Thyroid gland (tissue), 4 donors: Measurements from ENCODE around the gene ZNF324. TPM values are rescaled to one million over a fixed set of nuclear protein-coding genes. Genes with fewer than 3 reads are reported as not detected.

Experiments used
- DNase-seq, 2 donors: peaks; one replicate each; pipeline ENCODE4 v3.0.0-alpha.2; 2019
- H3K27ac ChIP-seq, 3 donors: fragments of 200-600 bp; sonication (generic); 1 replicate in 2 of 3; 2 replicates in 1 of 3; pipeline ENCODE4 v1.5.1; 2016 to 2019; ENCODE audit warnings: mild to moderate bottlenecking in 1 of 3, moderate library complexity in 1 of 3
- H3K27me3 ChIP-seq: fragments of 200-600 bp; sonication (generic); one replicate; pipeline ENCODE4 v1.5.1; 2019
- H3K36me3 ChIP-seq, 2 donors: fragments of 200-600 bp; sonication (generic); one replicate each; pipeline ENCODE4 v1.5.1; 2016 to 2019
- H3K4me1 ChIP-seq, 2 donors: fragments of 200-600 bp; sonication (generic); one replicate each; pipeline ENCODE4 v1.5.1; 2017 to 2019
- H3K4me3 ChIP-seq, 3 donors: fragments of 200-600 bp; sonication (generic); replicated peaks in 1 of 3; 1 replicate in 2 of 3; 2 replicates in 1 of 3; pipeline ENCODE4 v1.5.1; 2016; ENCODE audit warnings: mild to moderate bottlenecking in 1 of 3
- H3K9me3 ChIP-seq: fragments of 200-600 bp; sonication (generic); one replicate; pipeline ENCODE4 v1.5.1; 2017
- CTCF ChIP-seq, 6 experiments: fragments of 200-600 bp in 3 of 6; fragments of 450-650 bp in 3 of 6; sonication (generic) in 3 of 6; IDR thresholded peaks; one replicate each; pipeline ENCODE4 v1.5.1; 2016 to 2019; ENCODE audit warnings: antibody characterized with exemption in 6 of 6, mild to moderate bottlenecking in 2 of 6, inconsistent platforms in 1 of 6, moderate library complexity in 1 of 6
- POLR2A ChIP-seq, 2 donors: fragments of 450-650 bp; IDR thresholded peaks; one replicate each; pipeline ENCODE4 v1.6.1; 2017; ENCODE audit warnings: antibody characterized with exemption in 2 of 2, mild to moderate bottlenecking in 2 of 2, moderate library complexity in 1 of 2
- WGBS, 2 donors: methylation state at CpG; one replicate each; pipeline ENCODE4 v1.1.5; 2017; 5-methylcytosine and 5-hydroxymethylcytosine counted together
- intact Hi-C: fragments of 100-400 bp; cut with DNase I; formaldehyde crosslinking; loops from one replicate; pipeline ENCODE4 v1.15.1; 2023
- total RNA-seq, 4 donors: library from RNA; depleted of rRNA; stranded (reverse); fragments of >200 nt; gene quantifications; one replicate each; pipeline ENCODE4 v1.2.3, GENCODE V29; 2016

Gene ZNF324
- total RNA-seq, 4 donors from 2014 or later = 27.0 to 41.7 (median 32.2) TPM

- Histone ChIP-seq H3K27me3 (no peaks in the 10 kb centered on the region), H3K9me3 (no peaks in the 10 kb centered on the region), H3K4me1 (peaks cover 30 to 38% of the 10 kb centered on the region in 2 donors), H3K27ac (no peak overlapping the region), H3K4me3 (no peak overlapping the region), H3K36me3 (peaks cover 14 to 15% of the 10 kb centered on the region in 2 donors)
- DNase-seq = no peak
- intact Hi-C loops = no loop called here
- 90 to 95% methylated on average over 34 to 60 of the region's 65 CpGs for WGBS, 2 donors
- TF ChIP-seq POLR2A (IDR thresholded peaks at IDR 0.05) = no peak
- no peak for TF ChIP-seq CTCF (IDR thresholded peaks at IDR 0.05)
Observed at GRCh38 chr19:58516964-58517833, 50.3 kb downstream of the ZNF324 start.

- DNase-seq = no peak
- H3K27ac ChIP-seq = peak overlapping the region; percentile 80 to 97 (median 86)
- H3K4me3 ChIP-seq = peak overlapping the region; percentile 56 to 83 (median 67)
- no peaks in the 10 kb centered on the region for H3K27me3 ChIP-seq
- intact Hi-C loops = no loop called here
- peaks cover 28 to 36% of the 10 kb centered on the region in 2 donors for H3K4me1 ChIP-seq
- peak in 3 of 6 experiments; percentile 27 to 51 (median 35) for TF ChIP-seq CTCF (IDR thresholded peaks at IDR 0.05)
- no peak for TF ChIP-seq POLR2A (IDR thresholded peaks at IDR 0.05)
- WGBS, 2 donors = 12 to 13% methylated on average over 21 to 22 of the region's 22 CpGs
- no peaks in the 10 kb centered on the region for H3K9me3 ChIP-seq
- peaks cover 14 to 15% of the 10 kb centered on the region in 2 donors for H3K36me3 ChIP-seq
Observed at GRCh38 chr19:58518256-58519086, 51.6 kb downstream of the ZNF324 start.

- Histone ChIP-seq H3K36me3 (peaks cover 14 to 15% of the 10 kb centered on the region in 2 donors), H3K27ac (peak overlapping the region; percentile 80 to 97 (median 86)), H3K4me1 (peaks cover 24 to 32% of the 10 kb centered on the region in 2 donors), H3K4me3 (peak overlapping the region; percentile 56 to 83 (median 67)), H3K9me3 (no peaks in the 10 kb centered on the region), H3K27me3 (no peaks in the 10 kb centered on the region)
- DNase-seq = peak; percentile 63 to 67
- no peak for TF ChIP-seq POLR2A (IDR thresholded peaks at IDR 0.05)
- peak in 4 of 6 experiments; percentile 3 to 41 (median 38) for TF ChIP-seq CTCF (IDR thresholded peaks at IDR 0.05)
- intact Hi-C loops = no loop called here
- WGBS, 2 donors = 0 to 1% methylated on average over 12 to 14 of the region's 14 CpGs
Observed at GRCh38 chr19:58519087-58519354, 52.1 kb downstream of the ZNF324 start.

- Histone ChIP-seq H3K4me1 (peaks cover 19 to 28% of the 10 kb centered on the region in 2 donors), H3K27ac (peak within 1 kb of the TSS; percentile 80 to 97 (median 86)), H3K9me3 (no peaks in the 10 kb centered on the region), H3K36me3 (peaks cover 14 to 15% of the 10 kb centered on the region in 2 donors), H3K27me3 (no peaks in the 10 kb centered on the region), H3K4me3 (peak within 1 kb of the TSS; percentile 56 to 83 (median 67))
- TF ChIP-seq CTCF (IDR thresholded peaks at IDR 0.05) (peak in 5 of 6 experiments; percentile 50 to 89 (median 65)), POLR2A (IDR thresholded peaks at IDR 0.05) (peak in 1 of 2 donors; percentile 68)
- intact Hi-C loops = no loop called here
- peak; percentile 92 to 93 for DNase-seq
- WGBS, 2 donors = 1% methylated on average over 36 to 45 of the region's 87 CpGs
Observed at GRCh38 chr19:58519355-58520256, 52.7 kb downstream of the ZNF324 start, which contains the start of gene ZBTB45. Gene ZBTB45 (minus strand): TSS chr19:58519810. CDS start chr19:58517673, 2,137 bp downstream.
